CD4-positive, alpha-beta T cell (primary cell): ENCODE measurements around the gene NHS. TPM values are rescaled to one million over a fixed set of nuclear protein-coding genes. Genes with fewer than 3 reads are reported as not detected.

Source experiments
- ATAC-seq: fragments of 200-7000 bp; cut with Tn5 transposase; one replicate; pipeline ENCODE4 v1.10.0; 2022; ENCODE audit warnings: mild to moderate bottlenecking; ENCODE audit not compliant: poor library complexity
- CTCF ChIA-PET: fragments of 350-600 bp; sonication (Branson Sonifier 250); formaldehyde crosslinking; loops from one replicate; lab custom pipeline; 2021; ENCODE audit warnings: antibody characterized with exemption, inconsistent platforms; lab: Charles Lee
- POLR2A ChIA-PET: fragments of 350-600 bp; sonication (Branson Sonifier 250); formaldehyde crosslinking; loops from one replicate; lab custom pipeline; 2021; ENCODE audit warnings: antibody characterized with exemption, inconsistent platforms; lab: Charles Lee
- DNase-seq, 14 experiments: peaks; one replicate each; pipeline ENCODE4 v3.0.0-alpha.2; 2013 to 2020; ENCODE audit warnings: mixed read lengths in 2 of 14
- H3K27ac ChIP-seq, 2 donors: one replicate each; pipeline versions ENCODE4 v1.5.1 to v1.7.0; 2013; ENCODE audit warnings: low read length in 2 of 2, low read depth in 1 of 2, mild to moderate bottlenecking in 1 of 2
- H3K27me3 ChIP-seq, 2 experiments: 1 replicate in 1 of 2; 2 replicates in 1 of 2; pipeline versions ENCODE4 v1.6.1 to v1.7.0; 2013; ENCODE audit warnings: low read length in 2 of 2, control low read depth in 1 of 2, mild to moderate bottlenecking in 1 of 2, moderate library complexity in 1 of 2; ENCODE audit not compliant: insufficient read depth in 2 of 2, control insufficient read depth in 1 of 2
- H3K36me3 ChIP-seq: one replicate; pipeline ENCODE4 v1.6.1; 2013; ENCODE audit warnings: low read length, control low read depth; ENCODE audit not compliant: insufficient read depth
- H3K4me1 ChIP-seq: one replicate; pipeline ENCODE4 v1.6.1; 2013; ENCODE audit warnings: low read length, control low read depth; ENCODE audit not compliant: insufficient read depth
- H3K4me3 ChIP-seq: one replicate; pipeline ENCODE4 v1.5.1; 2013; ENCODE audit warnings: mild to moderate bottlenecking, low read length, moderate library complexity
- H3K9me3 ChIP-seq, 2 experiments: 1 replicate in 1 of 2; 2 replicates in 1 of 2; pipeline versions ENCODE4 v1.6.1 to v1.7.0; 2013; ENCODE audit warnings: low read length in 2 of 2, mild to moderate bottlenecking in 2 of 2, control low read depth in 1 of 2, moderate library complexity in 1 of 2; ENCODE audit not compliant: control insufficient read depth in 1 of 2, insufficient read depth in 1 of 2
- H3K27ac Mint-ChIP-seq: one replicate; pipeline ENCODE4 v1.8.0; 2020; ENCODE audit warnings: mixed read lengths
- H3K27me3 Mint-ChIP-seq: one replicate; pipeline ENCODE4 v1.8.0; 2021; ENCODE audit warnings: mixed read lengths
- H3K36me3 Mint-ChIP-seq: one replicate; pipeline ENCODE4 v1.8.0; 2021; ENCODE audit warnings: low read depth, mixed read lengths
- H3K4me1 Mint-ChIP-seq: one replicate; pipeline ENCODE4 v1.8.0; 2021; ENCODE audit warnings: low read depth, mixed read lengths
- H3K4me3 Mint-ChIP-seq: one replicate; pipeline ENCODE4 v1.8.0; 2020; ENCODE audit warnings: mild to moderate bottlenecking, mixed read lengths
- H3K9me3 Mint-ChIP-seq: one replicate; pipeline ENCODE4 v1.8.0; 2020; ENCODE audit warnings: mixed read lengths
- intact Hi-C, 2 experiments: fragments of 100-400 bp; cut with DNase I in 1 of 2; cut with micrococcal nuclease in 1 of 2; formaldehyde crosslinking; loops; one replicate each; pipeline versions ENCODE4 v1.15.1 to v1.9.0; 2023 to 2025; cut with DNase I, micrococcal nuclease
- total RNA-seq, 174 experiments: library from RNA in 2 of 174; stranded (reverse) in 2 of 174; gene quantifications; one replicate each; pipeline ENCODE4 v1.2.3 and lab custom pipeline; 2021 to 2026
- TF ChIP-seq, protein P1 (sequence below): fragments of 200-600 bp; IDR thresholded peaks from one replicate; pipeline ENCODE4 v1.8.0; 2022; ENCODE audit warnings: antibody characterized with exemption, mild to moderate bottlenecking

The NHS gene
- total RNA-seq, 2 experiments from 2014 or later, result 0.36 to 0.53 TPM

DNA sequence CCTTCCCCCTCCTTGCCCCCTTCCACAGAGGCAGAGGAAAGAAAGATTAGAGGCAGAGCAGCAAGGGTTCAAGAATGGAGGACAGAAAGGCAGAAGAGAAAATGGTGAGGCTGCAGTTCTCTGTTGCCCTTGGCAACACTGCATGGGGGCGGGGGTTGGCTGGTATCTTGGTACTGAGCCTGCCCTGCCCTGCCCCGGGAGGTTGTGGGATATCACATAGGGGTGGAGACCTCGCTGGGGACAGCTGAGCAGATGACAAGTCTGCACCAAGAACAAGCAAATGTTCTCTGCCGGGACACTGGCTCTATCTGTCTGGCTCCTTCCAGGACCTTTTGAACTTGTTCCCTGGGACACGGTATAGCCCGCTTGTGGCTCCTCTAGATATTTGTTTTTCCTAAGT lies 39.8 kb downstream of the NHS start:
- TF ChIP-seq, protein P1, sequence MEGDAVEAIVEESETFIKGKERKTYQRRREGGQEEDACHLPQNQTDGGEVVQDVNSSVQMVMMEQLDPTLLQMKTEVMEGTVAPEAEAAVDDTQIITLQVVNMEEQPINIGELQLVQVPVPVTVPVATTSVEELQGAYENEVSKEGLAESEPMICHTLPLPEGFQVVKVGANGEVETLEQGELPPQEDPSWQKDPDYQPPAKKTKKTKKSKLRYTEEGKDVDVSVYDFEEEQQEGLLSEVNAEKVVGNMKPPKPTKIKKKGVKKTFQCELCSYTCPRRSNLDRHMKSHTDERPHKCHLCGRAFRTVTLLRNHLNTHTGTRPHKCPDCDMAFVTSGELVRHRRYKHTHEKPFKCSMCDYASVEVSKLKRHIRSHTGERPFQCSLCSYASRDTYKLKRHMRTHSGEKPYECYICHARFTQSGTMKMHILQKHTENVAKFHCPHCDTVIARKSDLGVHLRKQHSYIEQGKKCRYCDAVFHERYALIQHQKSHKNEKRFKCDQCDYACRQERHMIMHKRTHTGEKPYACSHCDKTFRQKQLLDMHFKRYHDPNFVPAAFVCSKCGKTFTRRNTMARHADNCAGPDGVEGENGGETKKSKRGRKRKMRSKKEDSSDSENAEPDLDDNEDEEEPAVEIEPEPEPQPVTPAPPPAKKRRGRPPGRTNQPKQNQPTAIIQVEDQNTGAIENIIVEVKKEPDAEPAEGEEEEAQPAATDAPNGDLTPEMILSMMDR, result no peak
- ChIA-PET POLR2A (no interaction called here), CTCF (no interaction called here)
- ATAC-seq (no peak), DNase-seq (no peak)
- Mint-ChIP-seq H3K4me3 (no peak overlapping the region), H3K9me3 (no peaks in the 10 kb centered on the region), H3K27ac (no peak overlapping the region), H3K27me3 (peaks cover 13% of the 10 kb centered on the region), H3K4me1 (no peaks in the 10 kb centered on the region), H3K36me3 (no peaks in the 10 kb centered on the region)
- peaks cover 0 to 2% of the 10 kb centered on the region in 2 experiments for H3K27me3 ChIP-seq
- no peaks in the 10 kb centered on the region for H3K36me3 ChIP-seq
- intact Hi-C loops, result no loop called here
- no peak overlapping the region for H3K4me3 ChIP-seq
- no peaks in the 10 kb centered on the region for H3K4me1 ChIP-seq
- no peak overlapping the region for H3K27ac ChIP-seq
- H3K9me3 ChIP-seq, result no peaks in the 10 kb centered on the region

DNA sequence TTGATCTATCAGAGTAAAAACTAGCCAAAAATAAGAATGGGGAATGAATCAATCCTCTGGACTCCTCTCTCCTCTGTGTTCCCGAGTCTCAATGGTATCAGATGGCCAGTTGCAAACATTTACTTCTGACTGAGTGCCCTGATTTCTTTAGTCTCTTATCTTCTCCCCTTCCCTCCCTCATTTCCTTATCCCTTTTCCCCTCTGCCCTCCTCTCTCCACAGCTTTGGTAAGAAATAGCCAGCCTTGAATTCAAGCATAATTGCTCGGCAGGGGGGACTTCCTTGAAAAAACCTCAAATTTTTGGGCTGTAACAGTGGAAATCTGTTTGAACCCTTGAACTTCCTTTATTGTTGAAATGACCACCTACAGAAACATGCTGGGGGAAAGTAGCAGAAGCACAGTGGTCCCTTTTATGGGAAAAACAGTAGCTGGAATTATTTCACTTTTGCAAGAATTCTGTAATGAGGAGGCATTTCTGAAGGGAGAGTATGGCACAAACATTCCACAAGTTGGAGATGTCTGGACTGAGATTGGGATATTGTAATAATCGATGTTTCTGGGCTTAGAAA lies 40.3 kb downstream of the NHS start:
- Histone ChIP-seq H3K27ac (no peak overlapping the region), H3K4me1 (no peaks in the 10 kb centered on the region), H3K4me3 (no peak overlapping the region), H3K27me3 (peaks cover 0 to 2% of the 10 kb centered on the region in 2 experiments), H3K9me3 (no peaks in the 10 kb centered on the region), H3K36me3 (no peaks in the 10 kb centered on the region)
- ChIA-PET CTCF (no interaction called here), POLR2A (no interaction called here)
- Mint-ChIP-seq H3K36me3 (no peaks in the 10 kb centered on the region), H3K27me3 (peaks cover 16% of the 10 kb centered on the region), H3K9me3 (no peaks in the 10 kb centered on the region), H3K4me1 (no peaks in the 10 kb centered on the region), H3K4me3 (no peak overlapping the region), H3K27ac (no peak overlapping the region)
- no peak for ATAC-seq
- no peak for DNase-seq
- intact Hi-C loops, result no loop called here
- TF ChIP-seq, protein P1, result no peak

DNA sequence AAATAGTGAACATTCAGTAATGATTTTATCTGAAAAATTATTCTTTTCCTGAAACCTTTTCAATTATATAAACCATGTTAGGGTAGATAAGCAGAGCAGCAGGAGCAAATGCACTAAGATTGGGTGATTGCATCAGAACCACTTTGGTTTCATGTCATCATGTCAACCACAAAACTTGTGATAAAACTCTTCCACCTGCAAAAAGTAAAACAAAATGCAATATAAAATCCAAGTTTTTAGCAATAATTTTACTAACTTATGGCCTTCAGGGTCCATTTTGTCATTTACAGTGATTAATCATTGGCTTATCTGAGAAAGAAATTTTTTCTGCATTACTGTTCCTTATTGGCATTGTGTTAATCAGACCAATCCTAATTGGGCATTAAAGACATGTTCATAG lies 42.4 kb downstream of the NHS start:
- Histone ChIP-seq H3K4me3 (no peak overlapping the region), H3K36me3 (no peaks in the 10 kb centered on the region), H3K9me3 (no peaks in the 10 kb centered on the region), H3K27ac (no peak overlapping the region), H3K4me1 (no peaks in the 10 kb centered on the region), H3K27me3 (peaks cover 0 to 2% of the 10 kb centered on the region in 2 experiments)
- Mint-ChIP-seq H3K27ac (no peak overlapping the region), H3K4me3 (no peak overlapping the region), H3K36me3 (no peaks in the 10 kb centered on the region), H3K4me1 (no peaks in the 10 kb centered on the region), H3K9me3 (no peaks in the 10 kb centered on the region), H3K27me3 (peaks cover 10% of the 10 kb centered on the region)
- ChIA-PET POLR2A (no interaction called here), CTCF (no interaction called here)
- ATAC-seq, result no peak
- TF ChIP-seq, protein P1, result no peak
- DNase-seq, result no peak
- intact Hi-C loops, result no loop called here
